OCI-LY7 (cell line): ENCODE measurements around the gene C1orf226. TPM values are rescaled to one million over a fixed set of nuclear protein-coding genes. Genes with fewer than 3 reads are reported as not detected.

Experiments used
- BruUV-seq: library from RNA; stranded (reverse); fragments of 400-500 nt; replicated peaks from 2 replicates; lab custom pipeline; 2021; lab: Mats Ljungman, UMichigan
- CTCF ChIA-PET: fragments of 300-600 bp; sonication (Branson Sonifier 250); formaldehyde crosslinking; loops from one replicate; lab custom pipeline; 2022; ENCODE audit warnings: antibody characterized with exemption; ENCODE audit not compliant: unreplicated experiment; lab: Charles Lee
- POLR2A ChIA-PET: fragments of 300-600 bp; sonication (Branson Sonifier 250); formaldehyde crosslinking; loops from one replicate; lab custom pipeline; 2022; ENCODE audit warnings: antibody characterized with exemption; lab: Charles Lee
- DNase-seq: peaks from one replicate; pipeline ENCODE4 v3.0.0-alpha.2; 2015; ENCODE audit warnings: low spot score
- H2AFZ ChIP-seq: fragments of 200-600 bp; sonication (generic), shearing (Covaris generic); 2 replicates; pipeline ENCODE4 v1.6.1; 2014; ENCODE audit warnings: mild to moderate bottlenecking, antibody characterized with exemption, low read length, moderate library complexity
- H3K27ac ChIP-seq: fragments of 200-600 bp; sonication (generic); 2 replicates; pipeline ENCODE4 v1.5.1; 2014; ENCODE audit warnings: mixed run types, low read depth, mild to moderate bottlenecking, moderate library complexity, low read length, inconsistent platforms; ENCODE audit not compliant: poor library complexity, severe bottlenecking
- H3K36me3 ChIP-seq: fragments of 200-600 bp; sonication (generic); 2 replicates; pipeline ENCODE4 v1.6.1; 2014; ENCODE audit warnings: mild to moderate bottlenecking, antibody characterized with exemption, low read length, moderate library complexity, mixed read lengths; ENCODE audit not compliant: insufficient read depth
- H3K4me1 ChIP-seq: fragments of 200-600 bp; sonication (generic); 2 replicates; pipeline ENCODE4 v1.5.1; 2014; ENCODE audit warnings: mild to moderate bottlenecking, low read length; ENCODE audit not compliant: insufficient read depth, poor library complexity, severe bottlenecking
- H3K4me2 ChIP-seq: fragments of 200-600 bp; sonication (generic); 2 replicates; pipeline ENCODE4 v1.6.1; 2014; ENCODE audit warnings: mild to moderate bottlenecking, low read length
- H3K4me3 ChIP-seq: fragments of 200-600 bp; sonication (generic); 2 replicates; pipeline ENCODE4 v1.5.1; 2014; ENCODE audit warnings: mild to moderate bottlenecking, low read depth, low read length; ENCODE audit not compliant: poor library complexity, severe bottlenecking
- H3K79me2 ChIP-seq: fragments of 200-600 bp; sonication (generic); 2 replicates; pipeline ENCODE4 v1.6.1; 2016; ENCODE audit warnings: low read depth, mild to moderate bottlenecking, low read length, moderate library complexity, mixed read lengths; ENCODE audit not compliant: insufficient read depth
- H3K9me2 ChIP-seq: fragments of 200-600 bp; sonication (generic); 2 replicates; pipeline ENCODE4 v1.6.1; 2016; ENCODE audit warnings: mild to moderate bottlenecking, low read length, mixed read lengths; ENCODE audit not compliant: insufficient read depth
- H3K9me3 ChIP-seq: fragments of 200-600 bp; sonication (generic); 2 replicates; pipeline ENCODE4 v1.6.1; 2014; ENCODE audit warnings: mild to moderate bottlenecking, mixed run types, low read length, mixed read lengths
- H4K20me1 ChIP-seq: fragments of 200-600 bp; sonication (generic); 2 replicates; pipeline ENCODE4 v1.6.1; 2014; ENCODE audit warnings: mild to moderate bottlenecking, antibody characterized with exemption, low read length, moderate library complexity, mixed read lengths; ENCODE audit not compliant: insufficient read depth
- EZH2phosphoT487 ChIP-seq: fragments of 200-600 bp; sonication (generic); IDR thresholded peaks from 2 replicates; pipeline ENCODE4 v1.6.1; 2018; ENCODE audit warnings: low read depth, borderline replicate concordance, mild to moderate bottlenecking, mixed run types, antibody characterized with exemption, low read length, moderate library complexity, mixed read lengths
- intact Hi-C: fragments of 100-400 bp; cut with micrococcal nuclease; formaldehyde crosslinking; loops from one replicate; pipeline ENCODE4 v1.10.0; 2022; ENCODE audit not compliant: unreplicated experiment
- total RNA-seq, 2 experiments: library from RNA; depleted of rRNA in 1 of 2; stranded (reverse); fragments of >200 nt in 1 of 2; shearing (Covaris generic) in 1 of 2; gene quantifications; 2 replicates each; pipeline ENCODE4 v1.2.3, GENCODE V29; 2014 to 2022
- TF ChIP-seq, protein P1 (sequence below): fragments of 200-600 bp; sonication (generic); conservative IDR thresholded peaks from 2 replicates; pipeline ENCODE4 v1.5.1; 2014; ENCODE audit warnings: mild to moderate bottlenecking, antibody characterized with exemption, low read length, moderate library complexity, mixed read lengths

Gene C1orf226
- total RNA-seq, 2 experiments from 2014 or later = not detected

DNA sequence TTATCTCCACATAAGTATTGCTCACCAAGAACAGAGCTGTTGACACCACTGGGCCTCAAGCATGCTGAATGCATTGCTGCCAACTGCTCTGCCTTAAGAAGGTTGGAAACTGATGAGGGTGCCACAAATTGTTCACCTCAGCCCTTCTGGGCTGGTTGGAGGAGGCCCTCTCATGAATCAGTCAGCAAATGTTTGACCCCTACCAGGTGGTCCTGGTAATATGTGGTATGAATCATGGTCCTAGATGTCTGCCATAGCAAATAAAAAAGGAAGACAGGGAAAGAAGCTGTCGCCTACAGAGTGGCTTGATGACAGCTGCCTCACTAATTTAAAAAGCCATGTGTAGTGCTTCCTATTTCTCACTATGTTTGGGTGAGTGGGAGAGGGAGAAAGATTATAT lies 17.0 kb upstream of the C1orf226 start:
- Histone ChIP-seq H3K79me2 (no peaks in the 10 kb centered on the region), H3K9me2 (no peaks in the 10 kb centered on the region), H3K4me2 (no peak overlapping the region), H2AFZ (no peak overlapping the region), H3K4me3 (no peak overlapping the region), H3K9me3 (no peaks in the 10 kb centered on the region), H3K27ac (no peak overlapping the region), H4K20me1 (no peaks in the 10 kb centered on the region), H3K36me3 (no peaks in the 10 kb centered on the region), H3K4me1 (no peaks in the 10 kb centered on the region)
- ChIA-PET CTCF (no interaction called here), POLR2A (interaction anchor here (0.6 kb wide), 1 partner anchor 55 kb away, joined by 3 read pairs; no protein-coding TSS in a partner anchor)
- intact Hi-C loops = no loop called here
- no peak for DNase-seq
- BruUV-seq = no TSS peak
- no peak for TF ChIP-seq EZH2phosphoT487
- TF ChIP-seq, protein P1, sequence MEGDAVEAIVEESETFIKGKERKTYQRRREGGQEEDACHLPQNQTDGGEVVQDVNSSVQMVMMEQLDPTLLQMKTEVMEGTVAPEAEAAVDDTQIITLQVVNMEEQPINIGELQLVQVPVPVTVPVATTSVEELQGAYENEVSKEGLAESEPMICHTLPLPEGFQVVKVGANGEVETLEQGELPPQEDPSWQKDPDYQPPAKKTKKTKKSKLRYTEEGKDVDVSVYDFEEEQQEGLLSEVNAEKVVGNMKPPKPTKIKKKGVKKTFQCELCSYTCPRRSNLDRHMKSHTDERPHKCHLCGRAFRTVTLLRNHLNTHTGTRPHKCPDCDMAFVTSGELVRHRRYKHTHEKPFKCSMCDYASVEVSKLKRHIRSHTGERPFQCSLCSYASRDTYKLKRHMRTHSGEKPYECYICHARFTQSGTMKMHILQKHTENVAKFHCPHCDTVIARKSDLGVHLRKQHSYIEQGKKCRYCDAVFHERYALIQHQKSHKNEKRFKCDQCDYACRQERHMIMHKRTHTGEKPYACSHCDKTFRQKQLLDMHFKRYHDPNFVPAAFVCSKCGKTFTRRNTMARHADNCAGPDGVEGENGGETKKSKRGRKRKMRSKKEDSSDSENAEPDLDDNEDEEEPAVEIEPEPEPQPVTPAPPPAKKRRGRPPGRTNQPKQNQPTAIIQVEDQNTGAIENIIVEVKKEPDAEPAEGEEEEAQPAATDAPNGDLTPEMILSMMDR = no peak

DNA sequence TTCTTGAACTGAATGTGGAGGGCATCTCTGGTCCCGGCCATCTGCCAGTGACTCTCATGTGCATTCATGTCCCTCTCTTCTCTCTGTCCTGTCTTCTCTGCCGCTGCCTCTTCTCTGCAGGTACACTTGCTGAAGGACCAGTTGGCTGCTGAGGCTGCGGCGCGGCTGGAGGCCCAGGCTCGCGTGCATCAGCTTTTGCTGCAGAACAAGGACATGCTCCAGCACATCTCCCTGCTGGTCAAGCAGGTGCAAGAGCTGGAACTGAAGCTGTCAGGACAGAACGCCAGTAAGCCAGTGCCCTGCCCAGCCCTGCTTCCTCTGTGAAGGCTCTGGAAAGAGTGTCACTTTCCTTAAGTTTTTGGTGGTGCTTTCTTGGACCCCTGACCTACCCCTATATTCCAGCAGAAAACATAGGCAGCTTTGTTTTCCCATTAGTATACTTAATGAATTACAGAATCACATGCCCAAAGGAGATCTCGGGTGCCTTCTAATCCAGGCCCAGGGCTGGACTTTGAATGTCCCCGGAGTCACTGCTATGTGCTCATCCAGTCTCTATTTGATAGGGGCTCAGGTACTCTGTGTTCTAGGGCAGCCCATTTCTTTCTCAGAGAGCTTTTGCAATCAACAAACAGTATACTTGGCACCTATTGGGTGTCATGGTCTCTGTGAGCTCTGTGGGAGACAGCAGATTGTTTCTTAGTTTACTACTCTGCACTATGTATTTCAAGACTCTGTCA lies 16.1 kb upstream of the C1orf226 start:
- no TSS peak for BruUV-seq

More for the DNA sequence above, 16.1 kb upstream of the C1orf226 start:
- no peaks in the 10 kb centered on the region for H3K79me2 ChIP-seq
- H2AFZ ChIP-seq = no peak overlapping the region
- H4K20me1 ChIP-seq = no peaks in the 10 kb centered on the region
- POLR2A ChIA-PET = interaction anchor here (0.6 kb wide), 1 partner anchor 564 kb away, joined by 5 read pairs; no protein-coding TSS in a partner anchor
- TF ChIP-seq, protein P1 = no peak
- no peak for TF ChIP-seq EZH2phosphoT487
- no peaks in the 10 kb centered on the region for H3K4me1 ChIP-seq
- no peak for DNase-seq
- intact Hi-C loops = no loop called here
- no peaks in the 10 kb centered on the region for H3K36me3 ChIP-seq
- no peak overlapping the region for H3K4me3 ChIP-seq
- no peak overlapping the region for H3K4me2 ChIP-seq
- no peak overlapping the region for H3K27ac ChIP-seq
- CTCF ChIA-PET = interaction anchor here (0.5 kb wide), 1 partner anchor 462 kb away, joined by 3 read pairs; no protein-coding TSS in a partner anchor
- H3K9me2 ChIP-seq = no peaks in the 10 kb centered on the region
- H3K9me3 ChIP-seq = no peaks in the 10 kb centered on the region
